Osteocyte (in vitro differentiated cells): ENCODE results near the gene NME8. TPM values are rescaled to one million over a fixed set of nuclear protein-coding genes. Genes with fewer than 3 reads are reported as not detected.

Source experiments
- DNase-seq: peaks from one replicate; pipeline ENCODE4 v3.0.0; 2021; ENCODE audit warnings: mixed read lengths; ENCODE audit not compliant: unreplicated experiment; ENCODE audit errors: extremely low spot score
- H3K27ac Mint-ChIP-seq: one replicate; pipeline ENCODE4 v1.8.0; 2021; ENCODE audit warnings: mild to moderate bottlenecking, mixed read lengths; ENCODE audit not compliant: unreplicated experiment
- H3K27me3 Mint-ChIP-seq: one replicate; pipeline ENCODE4 v1.8.0; 2021; ENCODE audit warnings: mixed read lengths; ENCODE audit not compliant: unreplicated experiment
- H3K36me3 Mint-ChIP-seq: one replicate; pipeline ENCODE4 v1.8.0; 2021; ENCODE audit warnings: mixed read lengths; ENCODE audit not compliant: unreplicated experiment
- H3K4me1 Mint-ChIP-seq: one replicate; pipeline ENCODE4 v1.8.0; 2021; ENCODE audit warnings: mixed read lengths; ENCODE audit not compliant: unreplicated experiment
- H3K4me3 Mint-ChIP-seq: one replicate; pipeline ENCODE4 v1.8.0; 2021; ENCODE audit warnings: mild to moderate bottlenecking, moderate library complexity, mixed read lengths; ENCODE audit not compliant: unreplicated experiment
- H3K9me3 Mint-ChIP-seq: one replicate; pipeline ENCODE4 v1.8.0; 2021; ENCODE audit warnings: mixed read lengths; ENCODE audit not compliant: unreplicated experiment
- CTCF ChIP-seq: fragments of 200-600 bp; sonication (generic); IDR thresholded peaks from 2 replicates; pipeline ENCODE4 v1.5.0; 2021; ENCODE audit warnings: antibody characterized with exemption, mild to moderate bottlenecking, moderate library complexity
- total RNA-seq: library from RNA; stranded (reverse); gene quantifications from 2 replicates; pipeline ENCODE4 v1.2.1, GENCODE V29; 2021

The NME8 gene
- total RNA-seq, 1 donor from 2014 or later = not detected

GRCh38 chr7:37947138-37947940 lies 98.9 kb downstream of the NME8 start:
- H3K4me3 Mint-ChIP-seq = no peak overlapping the region
- H3K27ac Mint-ChIP-seq = no peak overlapping the region
- H3K9me3 Mint-ChIP-seq = no peaks in the 10 kb centered on the region
- peaks cover 5% of the 10 kb centered on the region for H3K36me3 Mint-ChIP-seq
- no peak for DNase-seq
- peaks cover 10% of the 10 kb centered on the region for H3K4me1 Mint-ChIP-seq
- TF ChIP-seq CTCF = no peak
- H3K27me3 Mint-ChIP-seq = no peaks in the 10 kb centered on the region

GRCh38 chr7:37947941-37948210 lies 99.5 kb downstream of the NME8 start:
- H3K36me3 Mint-ChIP-seq = peaks cover 6% of the 10 kb centered on the region
- no peaks in the 10 kb centered on the region for H3K27me3 Mint-ChIP-seq
- DNase-seq = no peak
- TF ChIP-seq CTCF = no peak
- H3K4me1 Mint-ChIP-seq = peaks cover 7% of the 10 kb centered on the region
- H3K9me3 Mint-ChIP-seq = no peaks in the 10 kb centered on the region
- no peak overlapping the region for H3K27ac Mint-ChIP-seq
- H3K4me3 Mint-ChIP-seq = no peak overlapping the region

Other genes with a start within 250 kb of the NME8 start
- not detected in 2 replicates for gene GPR141, start 164.8 kb upstream of the NME8 start, total RNA-seq
- gene SFRP4, start 68.2 kb downstream of the NME8 start, total RNA-seq = 0.16 TPM in 1 of 2 replicates, not detected in the other
- 14.6 and 16.6 TPM in 2 replicates for gene EPDR1, start 72.0 kb downstream of the NME8 start, total RNA-seq